ENCODE results near the gene PLA2G2F. TPM values are rescaled to one million over a fixed set of nuclear protein-coding genes. Genes with fewer than 3 reads are reported as not detected.

Gene PLA2G2F
- total and polyA plus RNA-seq, 10 of the 15 experiments (the other 5 are each of a cell fraction or from before 2014, with no cell fraction given) = 0.03 TPM; not detected in 9

DNA sequence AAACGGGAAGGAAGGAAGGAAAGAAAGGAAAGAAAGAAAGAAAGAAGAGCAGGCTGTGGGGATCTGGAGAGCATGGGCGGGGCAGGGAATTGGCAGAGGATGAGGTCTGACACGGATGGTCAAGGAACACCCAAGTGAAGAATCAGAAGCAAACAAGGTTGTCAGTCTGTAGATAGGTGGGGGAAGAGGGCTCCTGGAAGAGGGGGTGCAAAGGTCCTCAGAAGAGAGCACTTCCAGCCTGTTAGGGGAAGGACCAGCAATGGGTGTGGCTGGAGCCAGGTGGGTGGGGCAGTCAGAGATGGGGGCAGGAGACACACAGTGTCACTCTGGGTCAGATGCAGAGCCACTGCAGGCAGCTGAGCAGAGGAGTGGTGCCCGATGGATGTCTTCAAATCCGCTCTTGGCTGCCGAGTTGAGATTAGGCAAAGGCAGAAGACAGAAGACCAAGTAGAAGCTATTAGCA, 58.2 kb downstream of the PLA2G2F start:
- peaks cover 4 to 5% of the 10 kb centered on the region in 2 experiments; a peak in 2 of 4 replicates for H3K27me3 ChIP-seq (replicated peaks in 1 of 2; ENCODE audit: control insufficient read depth in 2 of 2, insufficient read depth in 2 of 2, low read length in 1 of 2)
- intact Hi-C loops (cut with micrococcal nuclease; ENCODE audit: unreplicated experiment) (loop anchor here (5.0 to 10.0 kb wide), 2 partner anchors 45 to 223 kb away; partner anchors contain the start of gene PLA2G2A), in situ Hi-C loops (cut with MboI) (no loop called here)
- no peaks in the 10 kb centered on the region for H3K4me1 ChIP-seq (ENCODE audit: control insufficient read depth, insufficient read depth, low read length)
- no TSS peak for BruUV-seq (replicated peaks)
- no peak overlapping the region for H3K4me2 ChIP-seq (ENCODE audit: control insufficient read depth, insufficient read depth)
- no peaks in the 10 kb centered on the region for H3K79me2 ChIP-seq (ENCODE audit: control insufficient read depth, insufficient read depth, low read length)
- SMC1A ChIA-PET (ENCODE audit: uncharacterized antibody, unreplicated experiment) = no interaction called here
- POLR2A ChIA-PET = no interaction called here
- DNase-seq (ENCODE audit: low read depth, low spot score) (no peak), ATAC-seq (no peak), FAIRE-seq (no peak)
- no peak overlapping the region for H3K4me3 ChIP-seq
- H3K9me3 ChIP-seq (replicated peaks; ENCODE audit: control insufficient read depth, insufficient read depth, low read length) = no peaks in the 10 kb centered on the region
- RAD21 ChIA-PET (ENCODE audit: unreplicated experiment) = no interaction called here
- H2AFZ ChIP-seq (ENCODE audit: control insufficient read depth, low read depth, low read length) = no peak overlapping the region
- no peak overlapping the region for H3K27ac ChIP-seq (ENCODE audit: control insufficient read depth, insufficient read depth)
- TF ChIP-seq TAF1 (IDR thresholded peaks at IDR 0.05; ENCODE audit: borderline replicate concordance, low read depth, low read length) (no peak), NR2C2 (IDR thresholded peaks at IDR 0.05; ENCODE audit: borderline replicate concordance, control insufficient read depth, insufficient read length, low read depth) (no peak), KAT2A (conservative IDR thresholded peaks at IDR 0.05; ENCODE audit: control insufficient read depth, low read depth, low read length) (no peak), ZNF217 (IDR thresholded peaks at IDR 0.05) (no peak), CHD4 (IDR thresholded peaks at IDR 0.05) (no peak)
- H3K36me3 ChIP-seq (ENCODE audit: control insufficient read depth in 2 of 2, insufficient read depth in 2 of 2, low read length in 1 of 2) = no peaks in the 10 kb centered on the region
- CTCF ChIA-PET = interaction anchor here (4.8 kb wide), 1 partner anchor 278 kb away, joined by 52 read pairs; no protein-coding TSS in a partner anchor
- no peaks in the 10 kb centered on the region for H4K20me1 ChIP-seq (ENCODE audit: control insufficient read depth, insufficient read depth)
- H3K9ac ChIP-seq (ENCODE audit: control insufficient read depth, insufficient read depth, low read length) = no peak overlapping the region
- WGBS (ENCODE audit: insufficient coverage, insufficient replicate concordance, low lambda C conversion rate, missing lambda C conversion rate) = 48% methylated on average over 5 of the region's 6 CpGs

DNA sequence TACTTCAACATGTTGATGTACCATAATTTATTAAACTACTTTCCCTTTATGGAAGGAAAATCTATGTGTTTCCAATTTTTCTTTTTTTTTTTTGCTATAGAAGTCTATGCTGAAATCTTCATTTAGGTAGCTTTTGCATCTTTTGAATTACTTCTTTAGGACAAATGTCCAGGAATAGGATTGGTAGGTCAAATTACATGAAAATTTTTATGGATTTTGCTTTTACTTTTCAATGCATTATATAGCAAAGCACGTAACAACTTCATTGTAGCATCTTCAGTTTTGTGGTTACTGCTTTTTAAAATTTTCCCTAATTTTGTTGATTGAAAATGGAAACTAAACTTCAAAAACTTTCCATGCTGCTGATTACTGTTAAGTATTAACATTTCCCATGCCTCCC, 59.2 kb downstream of the PLA2G2F start:
- 55% methylated on average over 1 of the region's 1 CpG for WGBS (ENCODE audit: insufficient coverage, insufficient replicate concordance, low lambda C conversion rate, missing lambda C conversion rate)

More for the DNA sequence above, 59.2 kb downstream of the PLA2G2F start:
- Histone ChIP-seq H3K4me2 (ENCODE audit: control insufficient read depth, insufficient read depth) (no peak overlapping the region), H3K27ac (ENCODE audit: control insufficient read depth, insufficient read depth) (no peak overlapping the region), H3K36me3 (ENCODE audit: control insufficient read depth in 2 of 2, insufficient read depth in 2 of 2, low read length in 1 of 2) (no peaks in the 10 kb centered on the region), H3K9ac (ENCODE audit: control insufficient read depth, insufficient read depth, low read length) (no peak overlapping the region), H3K4me3 (no peak overlapping the region), H3K27me3 (replicated peaks in 1 of 2; ENCODE audit: control insufficient read depth in 2 of 2, insufficient read depth in 2 of 2, low read length in 1 of 2) (peaks cover 4 to 5% of the 10 kb centered on the region in 2 experiments; a peak in 2 of 4 replicates), H2AFZ (ENCODE audit: control insufficient read depth, low read depth, low read length) (no peak overlapping the region), H3K4me1 (ENCODE audit: control insufficient read depth, insufficient read depth, low read length) (no peaks in the 10 kb centered on the region), H3K9me3 (replicated peaks; ENCODE audit: control insufficient read depth, insufficient read depth, low read length) (no peaks in the 10 kb centered on the region), H3K79me2 (ENCODE audit: control insufficient read depth, insufficient read depth, low read length) (no peaks in the 10 kb centered on the region), H4K20me1 (ENCODE audit: control insufficient read depth, insufficient read depth) (no peaks in the 10 kb centered on the region)
- ChIA-PET SMC1A (ENCODE audit: uncharacterized antibody, unreplicated experiment) (no interaction called here), POLR2A (no interaction called here), RAD21 (ENCODE audit: unreplicated experiment) (no interaction called here), CTCF (no interaction called here)
- intact Hi-C loops (cut with micrococcal nuclease; ENCODE audit: unreplicated experiment) = loop anchor here (5.0 to 10.0 kb wide), 2 partner anchors 46 to 223 kb away; partner anchors contain the start of gene PLA2G2A
- TF ChIP-seq ASH2L (IDR thresholded peaks at IDR 0.05; ENCODE audit: borderline replicate concordance, low read depth) (no peak), RUNX3 (IDR thresholded peaks at IDR 0.05; ENCODE audit: low read length) (no peak), SPI1 (IDR thresholded peaks at IDR 0.05; ENCODE audit: borderline replicate concordance, insufficient read depth, low read depth, low read length) (no peak), ZNF622 (IDR thresholded peaks at IDR 0.05) (no peak), YY1 (IDR thresholded peaks at IDR 0.05; ENCODE audit: low read depth, low read length) (no peak), EED (IDR thresholded peaks at IDR 0.05; ENCODE audit: low read depth) (no peak)
- TF ChIP-seq, protein P1, sequence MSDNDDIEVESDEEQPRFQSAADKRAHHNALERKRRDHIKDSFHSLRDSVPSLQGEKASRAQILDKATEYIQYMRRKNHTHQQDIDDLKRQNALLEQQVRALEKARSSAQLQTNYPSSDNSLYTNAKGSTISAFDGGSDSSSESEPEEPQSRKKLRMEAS (IDR thresholded peaks at IDR 0.05; ENCODE audit: low read depth, low read length) = no peak
- no TSS peak for BruUV-seq (replicated peaks)
- in situ Hi-C loops (cut with MboI) = no loop called here
- no peak for FAIRE-seq
- no peak for DNase-seq (ENCODE audit: low read depth, low spot score)
- no peak for ATAC-seq

Data from GM12878 (cell line).